ENCODE measurements around the gene MARCHF10. TPM values are rescaled to one million over a fixed set of nuclear protein-coding genes. Genes with fewer than 3 reads are reported as not detected.

MARCHF10 gene
- total RNA-seq, 1 experiment from 2014 or later = not detected

- Histone ChIP-seq H3K9me2 (ENCODE audit: insufficient read depth) (no peaks in the 10 kb centered on the region), H4K20me1 (ENCODE audit: insufficient read depth) (no peaks in the 10 kb centered on the region), H3K9ac (ENCODE audit: low read length) (no peak overlapping the region), H3K4me2 (ENCODE audit: low read length) (no peak overlapping the region), H3K9me3 (ENCODE audit: control insufficient read depth in 1 of 2, insufficient read depth in 1 of 2, low read depth in 1 of 2, low read length in 2 of 2) (no peaks in the 10 kb centered on the region), H3K79me2 (ENCODE audit: insufficient read depth, low read length) (no peaks in the 10 kb centered on the region), H3K36me3 (ENCODE audit: control insufficient read depth in 1 of 2, insufficient read depth in 2 of 2, low read length in 2 of 2) (no peaks in the 10 kb centered on the region), H3K27me3 (ENCODE audit: insufficient read depth, low read length) (no peaks in the 10 kb centered on the region), H3K4me1 (ENCODE audit: control insufficient read depth in 1 of 2, insufficient read depth in 2 of 2, low read length in 2 of 2) (peaks cover 16 to 41% of the 10 kb centered on the region in 2 experiments), H3K4me3 (replicated peaks in 1 of 2; ENCODE audit: low read depth in 1 of 2, low read length in 2 of 2) (no peak overlapping the region), H2AFZ (ENCODE audit: low read depth, low read length, poor library complexity, severe bottlenecking) (peak overlapping the region; percentile 75), H3K27ac (ENCODE audit: low read depth, low read length) (no peak overlapping the region)
- no TSS peak for BruUV-seq (replicated peaks)
- ATAC-seq = no peak
- ChIA-PET POLR2A (interaction anchor here (0.9 kb wide), 1 partner anchor 15 kb away, joined by 3 read pairs; no protein-coding TSS in a partner anchor), CTCF (interaction anchor here (1.2 to 2.0 kb wide), 4 partner anchors 14 to 687 kb away, joined by 3 to 13 read pairs (median 4); no protein-coding TSS in a partner anchor), RAD21 (ENCODE audit: low non-redundant PET in 1 of 2, low total read pairs in 2 of 2, uncharacterized antibody in 2 of 2, unreplicated experiment in 2 of 2) (interaction anchor here in 1 of 2 experiments (0.9 kb wide), 1 partner anchor 47 kb away, joined by 3 read pairs; no protein-coding TSS in a partner anchor)
- DNase-seq (ENCODE audit: low read depth, low spot score) = no peak
- TF ChIP-seq JUND (IDR thresholded peaks at IDR 0.05) (no peak), ZFX (IDR thresholded peaks at IDR 0.05) (no peak)
- TF ChIP-seq, protein P1, sequence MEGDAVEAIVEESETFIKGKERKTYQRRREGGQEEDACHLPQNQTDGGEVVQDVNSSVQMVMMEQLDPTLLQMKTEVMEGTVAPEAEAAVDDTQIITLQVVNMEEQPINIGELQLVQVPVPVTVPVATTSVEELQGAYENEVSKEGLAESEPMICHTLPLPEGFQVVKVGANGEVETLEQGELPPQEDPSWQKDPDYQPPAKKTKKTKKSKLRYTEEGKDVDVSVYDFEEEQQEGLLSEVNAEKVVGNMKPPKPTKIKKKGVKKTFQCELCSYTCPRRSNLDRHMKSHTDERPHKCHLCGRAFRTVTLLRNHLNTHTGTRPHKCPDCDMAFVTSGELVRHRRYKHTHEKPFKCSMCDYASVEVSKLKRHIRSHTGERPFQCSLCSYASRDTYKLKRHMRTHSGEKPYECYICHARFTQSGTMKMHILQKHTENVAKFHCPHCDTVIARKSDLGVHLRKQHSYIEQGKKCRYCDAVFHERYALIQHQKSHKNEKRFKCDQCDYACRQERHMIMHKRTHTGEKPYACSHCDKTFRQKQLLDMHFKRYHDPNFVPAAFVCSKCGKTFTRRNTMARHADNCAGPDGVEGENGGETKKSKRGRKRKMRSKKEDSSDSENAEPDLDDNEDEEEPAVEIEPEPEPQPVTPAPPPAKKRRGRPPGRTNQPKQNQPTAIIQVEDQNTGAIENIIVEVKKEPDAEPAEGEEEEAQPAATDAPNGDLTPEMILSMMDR (IDR thresholded peaks at IDR 0.05 in 2 of 3, conservative IDR thresholded peaks at IDR 0.05 in 1 of 3; ENCODE audit: borderline replicate concordance in 1 of 3, insufficient read depth in 1 of 3, low read depth in 2 of 3, low read length in 2 of 3) = no peak
- intact Hi-C loops (cut with micrococcal nuclease) = no loop called here
These were observed 88.5 kb downstream of the MARCHF10 start for GRCh38 chr17:62719586-62719985.

- DNase-seq (ENCODE audit: low read depth, low spot score) (no peak), ATAC-seq (no peak)
- ChIA-PET CTCF (no interaction called here), RAD21 (ENCODE audit: low non-redundant PET in 1 of 2, low total read pairs in 2 of 2, uncharacterized antibody in 2 of 2, unreplicated experiment in 2 of 2) (no interaction called here), POLR2A (no interaction called here)
- Histone ChIP-seq H3K27me3 (ENCODE audit: insufficient read depth, low read length) (no peaks in the 10 kb centered on the region), H3K27ac (ENCODE audit: low read depth, low read length) (no peak overlapping the region), H3K9ac (ENCODE audit: low read length) (no peak overlapping the region), H3K4me2 (ENCODE audit: low read length) (no peak overlapping the region), H3K9me3 (ENCODE audit: control insufficient read depth in 1 of 2, insufficient read depth in 1 of 2, low read depth in 1 of 2, low read length in 2 of 2) (no peaks in the 10 kb centered on the region), H3K4me1 (ENCODE audit: control insufficient read depth in 1 of 2, insufficient read depth in 2 of 2, low read length in 2 of 2) (peaks cover 19 to 49% of the 10 kb centered on the region in 2 experiments), H3K79me2 (ENCODE audit: insufficient read depth, low read length) (no peaks in the 10 kb centered on the region), H3K36me3 (ENCODE audit: control insufficient read depth in 1 of 2, insufficient read depth in 2 of 2, low read length in 2 of 2) (no peaks in the 10 kb centered on the region), H3K4me3 (replicated peaks in 1 of 2; ENCODE audit: low read depth in 1 of 2, low read length in 2 of 2) (no peak overlapping the region), H4K20me1 (ENCODE audit: insufficient read depth) (no peaks in the 10 kb centered on the region), H3K9me2 (ENCODE audit: insufficient read depth) (no peaks in the 10 kb centered on the region), H2AFZ (ENCODE audit: low read depth, low read length, poor library complexity, severe bottlenecking) (no peak overlapping the region)
- no TSS peak for BruUV-seq (replicated peaks)
- TF ChIP-seq POLR2A (IDR thresholded peaks at IDR 0.05; ENCODE audit: borderline replicate concordance, extremely low read depth, insufficient read depth, insufficient read length) (no peak), RAD21 (IDR thresholded peaks at IDR 0.05; ENCODE audit: low read depth) (no peak), CEBPB (IDR thresholded peaks at IDR 0.05; ENCODE audit: low read depth) (no peak), SIN3A (IDR thresholded peaks at IDR 0.05; ENCODE audit: low read depth) (no peak), POLR2AphosphoS5 (IDR thresholded peaks at IDR 0.05; ENCODE audit: low read depth, low read length) (no peak), EZH2 (IDR thresholded peaks at IDR 0.05) (no peak), CBX3 (IDR thresholded peaks at IDR 0.05; ENCODE audit: low read depth) (no peak), YY1 (IDR thresholded peaks at IDR 0.05; ENCODE audit: extremely low read depth, insufficient replicate concordance, low read depth, low read length) (no peak)
- TF ChIP-seq, protein P2, sequence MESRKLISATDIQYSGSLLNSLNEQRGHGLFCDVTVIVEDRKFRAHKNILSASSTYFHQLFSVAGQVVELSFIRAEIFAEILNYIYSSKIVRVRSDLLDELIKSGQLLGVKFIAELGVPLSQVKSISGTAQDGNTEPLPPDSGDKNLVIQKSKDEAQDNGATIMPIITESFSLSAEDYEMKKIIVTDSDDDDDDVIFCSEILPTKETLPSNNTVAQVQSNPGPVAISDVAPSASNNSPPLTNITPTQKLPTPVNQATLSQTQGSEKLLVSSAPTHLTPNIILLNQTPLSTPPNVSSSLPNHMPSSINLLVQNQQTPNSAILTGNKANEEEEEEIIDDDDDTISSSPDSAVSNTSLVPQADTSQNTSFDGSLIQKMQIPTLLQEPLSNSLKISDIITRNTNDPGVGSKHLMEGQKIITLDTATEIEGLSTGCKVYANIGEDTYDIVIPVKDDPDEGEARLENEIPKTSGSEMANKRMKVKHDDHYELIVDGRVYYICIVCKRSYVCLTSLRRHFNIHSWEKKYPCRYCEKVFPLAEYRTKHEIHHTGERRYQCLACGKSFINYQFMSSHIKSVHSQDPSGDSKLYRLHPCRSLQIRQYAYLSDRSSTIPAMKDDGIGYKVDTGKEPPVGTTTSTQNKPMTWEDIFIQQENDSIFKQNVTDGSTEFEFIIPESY (IDR thresholded peaks at IDR 0.05; ENCODE audit: extremely low read depth, insufficient replicate concordance, low read length) = no peak
- TF ChIP-seq, protein P1 (IDR thresholded peaks at IDR 0.05 in 2 of 3, conservative IDR thresholded peaks at IDR 0.05 in 1 of 3; ENCODE audit: borderline replicate concordance in 1 of 3, insufficient read depth in 1 of 3, low read depth in 2 of 3, low read length in 2 of 3) = no peak
- intact Hi-C loops (cut with micrococcal nuclease) = no loop called here
These were observed 89.7 kb downstream of the MARCHF10 start for GRCh38 chr17:62718429-62718828.
